HT1080 (cell line): ENCODE data around the gene NUB1. TPM values are rescaled to one million over a fixed set of nuclear protein-coding genes. Genes with fewer than 3 reads are reported as not detected.
"Not testable (repeated sequence)": the region's sequence is repeated elsewhere in the genome, so short reads cannot be mapped to it uniquely, and the experiment has no call there.

Source experiments
- DNase-seq: peaks from one replicate; pipeline ENCODE4 v3.0.0-alpha.2; 2015; ENCODE audit warnings: low read depth
- polyA plus RNA-seq, 2 experiments: library from polyadenylated mRNA; depleted of rRNA; stranded (reverse); fragments of >200 nt; gene quantifications; 2 replicates each; pipeline ENCODE4 v1.2.3, GENCODE V29; 2015
- total RNA-seq: library from RNA; depleted of rRNA; stranded (reverse); fragments of >200 nt; shearing (Covaris generic); gene quantifications from 2 replicates; pipeline ENCODE4 v1.2.3, GENCODE V29; 2014; rRNA removed

NUB1 gene
- 57.7 and 59.7 TPM in 2 replicates for total RNA-seq
- polyA plus RNA-seq (2015; cell fraction: cytosol; rRNA removed) = 62.1 and 68.5 TPM in 2 replicates
- polyA plus RNA-seq (2015; cell fraction: nucleus; rRNA removed) = 80.8 and 84.1 TPM in 2 replicates

DNA sequence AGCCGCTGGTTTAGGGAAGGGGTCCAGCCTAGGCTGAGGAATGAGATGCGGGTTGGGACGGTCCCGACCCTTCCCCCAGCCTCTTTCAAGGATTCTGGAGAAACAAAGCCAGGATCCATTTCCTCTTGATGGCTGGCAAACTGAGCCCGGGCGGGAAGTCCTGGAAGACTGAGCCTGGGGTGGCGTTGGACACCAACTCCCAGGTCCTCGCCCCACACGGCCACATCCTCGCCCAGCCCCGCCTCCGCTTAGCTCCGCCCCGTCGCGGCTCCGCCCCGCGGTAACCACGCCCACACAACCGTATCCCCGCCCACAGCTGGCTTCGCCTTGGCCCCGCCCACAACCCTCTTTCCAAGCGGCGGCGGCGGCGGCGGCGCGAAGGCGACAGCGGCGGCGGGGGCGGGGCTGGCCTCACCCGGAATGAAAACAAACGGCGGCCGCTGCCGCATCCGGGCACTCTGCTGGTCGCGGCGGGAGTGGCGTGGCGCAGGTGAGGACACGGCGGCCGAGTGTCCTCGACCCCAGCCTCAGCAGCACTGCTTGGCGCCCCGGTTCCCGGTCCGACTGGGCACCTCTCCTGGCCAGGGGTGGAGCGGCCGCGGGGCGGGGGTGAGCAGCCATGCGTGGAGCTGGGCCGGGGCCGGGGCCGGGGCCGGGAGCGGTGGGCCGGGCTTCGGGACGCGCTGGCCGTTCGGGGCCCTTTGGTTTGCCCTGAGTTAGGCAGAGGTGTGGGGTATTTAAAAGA is at the start of gene NUB1:
TSS of gene NUB1 (plus strand) at position 456 of the 745 bp plus-strand sequence. CDS start 3,538 bp downstream, outside the sequence.
- DNase-seq = peak; percentile 79

DNA sequence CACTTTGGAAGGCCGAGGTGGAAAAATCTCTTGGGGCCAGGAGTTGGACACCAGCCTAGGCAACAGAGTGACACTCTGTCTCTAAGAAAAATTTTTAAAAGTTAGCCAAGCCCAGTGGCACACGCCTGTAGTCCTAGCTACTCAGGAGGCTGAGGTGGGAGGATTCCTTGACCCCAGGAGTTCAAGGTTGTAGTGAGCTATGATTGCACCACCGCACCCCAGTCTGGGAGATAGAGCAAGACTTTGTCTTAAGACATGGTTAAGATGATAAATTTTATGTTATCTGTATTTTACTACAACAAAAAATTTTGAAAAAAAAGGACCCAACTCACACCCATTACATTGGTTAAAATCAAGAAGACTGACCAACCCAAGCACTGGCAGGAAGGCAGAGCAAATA is 48.8 kb upstream of the NUB1 start:
- no peak for DNase-seq

- no peak for DNase-seq
These were observed 45.2 kb upstream of the NUB1 start for GRCh38 chr7:151296202-151296992.

GRCh38 chr7:151298765-151299164 is 42.8 kb upstream of the NUB1 start:
- no peak for DNase-seq

DNA sequence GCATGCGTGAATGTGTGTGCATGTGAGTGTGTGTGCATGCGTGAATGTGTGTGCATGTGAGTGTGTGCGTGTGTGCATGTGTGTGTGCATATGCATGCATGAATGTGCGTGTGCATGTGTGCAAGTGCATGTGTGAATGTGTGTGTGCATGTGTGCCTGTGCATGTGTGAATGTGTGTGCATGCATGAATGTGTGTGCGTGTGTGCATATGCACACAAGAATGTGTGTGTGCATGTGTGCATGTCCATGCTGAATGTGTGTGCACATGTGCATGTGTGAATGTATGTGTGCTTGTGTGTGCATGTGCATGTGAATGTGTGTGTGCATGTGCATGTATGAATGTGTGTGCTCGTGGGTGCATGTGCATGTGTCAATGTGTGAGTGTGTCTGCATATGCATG is 42.1 kb upstream of the NUB1 start:
- DNase-seq = no peak

GRCh38 chr7:151299940-151300645 is 41.5 kb upstream of the NUB1 start:
- DNase-seq = no peak

- no peak for DNase-seq
These were observed 39.8 kb upstream of the NUB1 start for GRCh38 chr7:151301471-151302462.

DNA sequence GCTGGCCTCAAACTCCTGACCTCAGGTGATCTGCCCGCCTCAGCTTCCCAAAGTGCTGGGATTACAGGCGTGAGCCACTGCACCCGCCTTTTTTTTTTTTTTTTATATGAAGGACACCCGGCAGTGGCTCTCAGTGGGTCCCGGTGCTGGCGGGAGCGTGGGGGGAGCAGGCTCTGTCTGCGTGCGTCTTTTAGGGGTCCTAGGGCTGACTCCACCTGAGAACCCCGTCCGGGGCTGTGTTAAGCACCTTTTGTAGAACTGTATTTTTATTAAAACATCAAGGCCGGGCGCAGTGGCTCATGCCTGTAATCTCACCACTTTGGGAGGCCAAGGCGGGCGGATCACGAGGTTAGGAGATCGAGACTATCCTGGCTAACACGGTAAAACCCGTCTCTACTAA is 37.4 kb upstream of the NUB1 start:
- not testable (repeated sequence) for DNase-seq

- no peak for DNase-seq
These were observed 36.8 kb upstream of the NUB1 start for GRCh38 chr7:151304856-151305255.

DNA sequence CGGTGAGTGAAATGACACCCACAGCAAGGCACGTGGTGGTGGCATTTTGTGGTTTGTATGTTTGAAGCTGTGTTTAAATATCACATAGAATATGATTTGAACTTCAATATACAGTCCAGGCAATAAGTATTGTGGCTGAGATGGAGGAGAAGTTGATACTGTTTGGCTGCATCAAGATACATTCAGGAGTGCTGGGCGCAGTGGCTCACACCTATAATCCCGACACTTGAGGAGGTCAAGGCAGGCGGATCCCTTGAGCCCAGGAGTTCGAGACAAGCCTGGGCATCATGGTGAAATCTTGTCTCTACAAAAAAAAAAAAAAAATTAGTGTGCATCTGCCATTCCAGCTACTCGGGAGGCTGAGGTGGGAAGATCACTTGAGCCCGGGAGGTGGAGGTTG is 35.2 kb upstream of the NUB1 start:
- no peak for DNase-seq

- DNase-seq = no peak
These were observed 34.8 kb upstream of the NUB1 start for GRCh38 chr7:151306860-151307259.

DNA sequence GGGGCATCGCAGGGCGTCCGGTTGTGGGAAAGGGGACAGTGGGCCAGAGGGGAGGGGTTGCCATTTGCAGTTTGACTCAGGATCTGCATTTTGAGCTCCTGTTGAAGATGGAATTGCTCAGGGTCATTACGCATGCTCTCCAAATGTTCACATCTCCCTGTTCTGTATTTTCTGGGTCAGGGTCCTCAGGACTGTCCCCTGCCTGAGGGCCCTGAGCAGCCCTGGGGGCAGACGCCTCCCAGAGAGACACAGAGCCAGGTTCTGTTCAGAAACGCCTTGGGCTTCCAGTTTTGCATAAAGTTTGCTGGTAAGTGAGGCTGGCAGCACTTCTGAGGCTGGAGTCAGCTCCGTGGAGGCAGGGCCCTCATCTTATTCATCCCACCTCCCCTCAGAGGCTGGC is 34.1 kb upstream of the NUB1 start:
- DNase-seq = no peak

DNA sequence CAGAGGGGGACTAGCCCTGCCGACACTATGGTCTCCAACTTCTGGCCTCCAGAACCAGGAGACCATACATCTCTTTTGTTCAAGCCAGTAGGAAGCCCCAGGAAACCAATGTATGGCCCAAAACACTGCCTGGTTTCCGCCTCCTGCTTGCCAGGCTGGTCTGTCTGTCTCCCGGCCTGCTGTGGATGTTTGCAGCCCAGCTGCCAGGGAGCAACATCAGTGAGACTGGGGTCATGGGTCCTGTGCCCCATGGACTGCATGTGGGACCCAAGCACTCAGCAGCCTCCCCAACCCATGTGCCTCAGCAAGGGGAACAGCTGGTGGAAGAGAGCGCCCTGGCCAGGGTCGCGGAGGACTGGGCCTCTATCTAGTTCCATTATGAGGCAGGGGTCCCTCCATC is 33.4 kb upstream of the NUB1 start:
- no peak for DNase-seq

- DNase-seq = no peak
These were observed 32.8 kb upstream of the NUB1 start for GRCh38 chr7:151308791-151309190.

DNA sequence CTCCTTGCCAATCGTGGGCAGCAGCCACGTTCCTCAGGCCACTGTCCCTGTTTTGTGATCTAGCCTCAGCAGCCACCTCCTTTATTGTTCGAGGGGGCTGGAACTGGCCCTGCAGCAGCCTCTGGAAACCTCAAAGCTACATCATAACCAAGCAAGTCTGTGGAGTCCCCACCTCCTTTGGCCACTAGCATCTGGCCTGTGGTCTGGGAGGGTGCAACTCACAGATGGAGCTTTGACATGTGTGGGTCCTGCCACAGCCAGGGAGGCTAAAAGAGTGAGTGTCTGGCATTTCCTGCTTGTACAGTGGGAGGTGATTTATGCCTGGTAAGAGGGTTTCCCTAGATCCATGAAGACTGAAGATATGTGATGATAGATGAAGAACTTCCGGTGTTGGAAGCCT is 32.3 kb upstream of the NUB1 start:
- DNase-seq = peak; percentile 43

DNA sequence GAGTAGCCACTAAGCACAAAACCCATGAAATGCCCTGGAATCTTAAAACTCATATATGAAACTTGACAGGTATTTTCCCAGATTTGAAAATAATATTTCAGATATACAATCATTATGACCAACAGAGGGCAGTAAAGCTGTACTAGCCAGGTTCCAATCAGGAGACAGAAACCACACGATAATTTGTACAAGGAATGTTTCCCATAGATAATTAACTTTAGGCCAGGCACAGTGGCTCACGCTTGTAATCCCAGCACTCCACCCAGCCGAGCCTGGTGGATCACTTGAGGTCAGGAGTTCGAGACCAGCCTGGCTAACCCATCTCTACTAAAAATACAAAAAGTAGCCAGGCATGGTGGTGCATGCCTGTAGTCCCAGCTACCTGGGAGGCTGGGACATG is 31.0 kb upstream of the NUB1 start:
- DNase-seq = no peak

DNA sequence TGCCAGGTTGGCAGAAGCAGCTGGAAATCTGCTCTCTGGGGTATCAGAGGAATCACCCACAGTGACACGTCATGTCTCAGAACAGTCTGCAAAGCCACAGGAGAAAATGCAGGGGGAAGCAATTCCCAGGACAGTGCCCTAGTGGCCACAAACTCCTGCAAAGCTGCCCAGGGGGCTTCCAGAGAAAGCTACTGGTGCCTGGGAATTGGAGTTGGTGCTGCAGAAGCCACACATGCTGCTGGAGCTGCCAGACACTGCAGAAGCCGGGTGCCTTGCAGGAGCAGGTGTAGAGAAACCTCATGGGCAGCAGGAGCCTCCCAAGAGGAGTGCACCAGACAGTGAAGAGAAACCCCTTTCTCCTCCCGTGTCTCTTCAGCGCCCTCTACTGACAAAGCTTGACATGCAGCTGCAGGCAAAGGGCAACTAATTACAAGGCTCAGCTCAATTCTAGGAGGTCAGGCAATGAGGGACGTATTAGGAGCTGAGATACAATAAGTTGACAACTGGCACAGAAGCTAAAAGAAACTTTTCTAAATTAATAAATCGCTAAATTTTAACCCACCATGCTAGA is 30.2 kb upstream of the NUB1 start:
- peak; percentile 52 for DNase-seq

DNA sequence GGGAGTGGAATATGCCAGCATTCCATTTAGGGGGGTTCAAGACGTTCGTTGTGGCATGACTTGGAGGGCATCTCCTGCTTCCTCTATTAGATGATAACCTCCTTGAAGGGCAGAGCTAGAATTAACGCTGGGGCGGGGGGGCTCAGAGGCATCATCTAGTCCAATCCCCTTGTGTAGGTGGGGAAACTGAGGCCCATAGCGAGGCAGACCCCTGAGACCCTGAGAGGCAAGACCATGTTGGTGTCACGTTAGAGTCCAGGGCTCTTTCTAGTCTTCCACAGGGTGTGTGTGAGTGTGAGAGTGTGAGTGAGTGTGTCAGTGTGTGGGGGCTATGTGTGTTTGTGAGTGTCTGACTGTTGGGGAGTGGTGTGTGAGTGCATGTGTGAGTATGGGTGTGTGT is 29.3 kb upstream of the NUB1 start:
- DNase-seq = no peak

- no peak for DNase-seq
These were observed 28.5 kb upstream of the NUB1 start for GRCh38 chr7:151312831-151313809.
